Neural crest cell (in vitro differentiated cells): ENCODE results near the gene TMEM181. TPM values are rescaled to one million over a fixed set of nuclear protein-coding genes. Genes with fewer than 3 reads are reported as not detected.
A peak's percentile ranks its signal among the peaks of the same experiment; 100 is the strongest.
"Not testable (repeated sequence)": the region's sequence is repeated elsewhere in the genome, so short reads cannot be mapped to it uniquely, and the experiment has no call there.

ENCODE experiments used
- DNase-seq: peaks from one replicate; pipeline ENCODE4 v3.0.0; 2021; ENCODE audit warnings: low read depth, mixed read lengths, low spot score
- H3K27ac Mint-ChIP-seq: one replicate; pipeline ENCODE4 v1.8.0; 2021; ENCODE audit warnings: mild to moderate bottlenecking, mixed read lengths; ENCODE audit not compliant: unreplicated experiment
- H3K27me3 Mint-ChIP-seq: 2 replicates; pipeline ENCODE4 v1.8.0; 2021; ENCODE audit warnings: low read depth, mild to moderate bottlenecking, mixed read lengths
- H3K36me3 Mint-ChIP-seq: 2 replicates; pipeline ENCODE4 v1.8.0; 2021; ENCODE audit warnings: low read depth, mild to moderate bottlenecking, mixed read lengths
- H3K4me1 Mint-ChIP-seq: 2 replicates; pipeline ENCODE4 v1.8.0; 2021; ENCODE audit warnings: mixed read lengths
- H3K4me3 Mint-ChIP-seq: one replicate; pipeline ENCODE4 v1.8.0; 2021; ENCODE audit warnings: mild to moderate bottlenecking, mixed read lengths
- H3K9me3 Mint-ChIP-seq: 2 replicates; pipeline ENCODE4 v1.8.0; 2021; ENCODE audit warnings: mixed read lengths
- CTCF ChIP-seq: fragments of 200-600 bp; sonication (generic); conservative IDR thresholded peaks from 2 replicates; pipeline ENCODE4 v1.5.0; 2021; ENCODE audit warnings: antibody characterized with exemption, mild to moderate bottlenecking
- total RNA-seq: library from RNA; stranded (reverse); gene quantifications from 2 replicates; pipeline ENCODE4 v1.2.1, GENCODE V29; 2021

Gene TMEM181
- total RNA-seq, 1 donor from 2014 or later, result 23.9 TPM

- Mint-ChIP-seq H3K27ac (no peak overlapping the region), H3K36me3 (peaks cover 10% of the 10 kb centered on the region)
These were observed 43.6 kb downstream of the TMEM181 start for GRCh38 chr6:158603261-158604047.

GRCh38 chr6:158604048-158604406 is 44.1 kb downstream of the TMEM181 start:
- no peak for DNase-seq
- Mint-ChIP-seq H3K4me1 (no peaks in the 10 kb centered on the region), H3K36me3 (peaks cover 10% of the 10 kb centered on the region), H3K27me3 (no peaks in the 10 kb centered on the region), H3K9me3 (no peaks in the 10 kb centered on the region), H3K27ac (no peak overlapping the region), H3K4me3 (no peak overlapping the region)
- no peak for TF ChIP-seq CTCF

More at GRCh38 chr6:158603261-158604047, 43.6 kb downstream of the TMEM181 start:
- no peaks in the 10 kb centered on the region for H3K4me1 Mint-ChIP-seq
- no peaks in the 10 kb centered on the region for H3K27me3 Mint-ChIP-seq
- H3K4me3 Mint-ChIP-seq, result no peak overlapping the region
- no peak for DNase-seq
- H3K9me3 Mint-ChIP-seq, result no peaks in the 10 kb centered on the region
- TF ChIP-seq CTCF, result no peak

- H3K4me1 Mint-ChIP-seq, result no peaks in the 10 kb centered on the region
- peak; percentile 72 for DNase-seq
- H3K36me3 Mint-ChIP-seq, result peaks cover 10% of the 10 kb centered on the region
- TF ChIP-seq CTCF, result peak; percentile 77
- H3K27me3 Mint-ChIP-seq, result no peaks in the 10 kb centered on the region
- H3K27ac Mint-ChIP-seq, result no peak overlapping the region
- H3K4me3 Mint-ChIP-seq, result no peak overlapping the region
- no peaks in the 10 kb centered on the region for H3K9me3 Mint-ChIP-seq
These were observed 45.5 kb downstream of the TMEM181 start for GRCh38 chr6:158605266-158605878.

GRCh38 chr6:158606011-158606410 is 46.1 kb downstream of the TMEM181 start:
- not testable (repeated sequence) for H3K4me1 Mint-ChIP-seq, DNase-seq, H3K4me3 Mint-ChIP-seq, H3K27me3 Mint-ChIP-seq, H3K9me3 Mint-ChIP-seq
- H3K27ac Mint-ChIP-seq, result peak overlapping the region; percentile 43
- peaks cover 10% of the 10 kb centered on the region for H3K36me3 Mint-ChIP-seq

- H3K4me3 Mint-ChIP-seq, result no peak overlapping the region
- DNase-seq, result no peak
- H3K4me1 Mint-ChIP-seq, result no peaks in the 10 kb centered on the region
- no peaks in the 10 kb centered on the region for H3K27me3 Mint-ChIP-seq
- H3K27ac Mint-ChIP-seq, result peak overlapping the region; percentile 19
- peaks cover 10% of the 10 kb centered on the region for H3K36me3 Mint-ChIP-seq
- TF ChIP-seq CTCF, result no peak
- no peaks in the 10 kb centered on the region for H3K9me3 Mint-ChIP-seq
These were observed 47.0 kb downstream of the TMEM181 start for GRCh38 chr6:158606935-158607334.
